Tibial nerve (tissue), 4 donors: ENCODE measurements around the gene IGLL1.
"Not testable (repeated sequence)": the region's sequence is repeated elsewhere in the genome, so short reads cannot be mapped to it uniquely, and the experiment has no call there.

Experiments
- EP300 ChIP-seq, 2 donors: sonication (generic); formaldehyde crosslinking; IDR thresholded peaks; one replicate each; pipeline ENCODE4 v1.6.1; 2017; ENCODE audit warnings: antibody characterized with exemption in 2 of 2, mild to moderate bottlenecking in 1 of 2
- POLR2A ChIP-seq, 2 donors: fragments of 450-650 bp; IDR thresholded peaks; one replicate each; pipeline ENCODE4 v1.6.1; 2017; ENCODE audit warnings: antibody characterized with exemption in 2 of 2, mild to moderate bottlenecking in 2 of 2, moderate library complexity in 2 of 2
- TF ChIP-seq, protein P1 (sequence below), 5 experiments: fragments of 200-600 bp in 3 of 5; fragments of 450-650 bp in 2 of 5; sonication (generic) in 3 of 5; IDR thresholded peaks; one replicate each; pipeline ENCODE4 v1.5.1; 2016 to 2019; ENCODE audit warnings: antibody characterized with exemption in 5 of 5, mild to moderate bottlenecking in 3 of 5, moderate library complexity in 2 of 5

DNA sequence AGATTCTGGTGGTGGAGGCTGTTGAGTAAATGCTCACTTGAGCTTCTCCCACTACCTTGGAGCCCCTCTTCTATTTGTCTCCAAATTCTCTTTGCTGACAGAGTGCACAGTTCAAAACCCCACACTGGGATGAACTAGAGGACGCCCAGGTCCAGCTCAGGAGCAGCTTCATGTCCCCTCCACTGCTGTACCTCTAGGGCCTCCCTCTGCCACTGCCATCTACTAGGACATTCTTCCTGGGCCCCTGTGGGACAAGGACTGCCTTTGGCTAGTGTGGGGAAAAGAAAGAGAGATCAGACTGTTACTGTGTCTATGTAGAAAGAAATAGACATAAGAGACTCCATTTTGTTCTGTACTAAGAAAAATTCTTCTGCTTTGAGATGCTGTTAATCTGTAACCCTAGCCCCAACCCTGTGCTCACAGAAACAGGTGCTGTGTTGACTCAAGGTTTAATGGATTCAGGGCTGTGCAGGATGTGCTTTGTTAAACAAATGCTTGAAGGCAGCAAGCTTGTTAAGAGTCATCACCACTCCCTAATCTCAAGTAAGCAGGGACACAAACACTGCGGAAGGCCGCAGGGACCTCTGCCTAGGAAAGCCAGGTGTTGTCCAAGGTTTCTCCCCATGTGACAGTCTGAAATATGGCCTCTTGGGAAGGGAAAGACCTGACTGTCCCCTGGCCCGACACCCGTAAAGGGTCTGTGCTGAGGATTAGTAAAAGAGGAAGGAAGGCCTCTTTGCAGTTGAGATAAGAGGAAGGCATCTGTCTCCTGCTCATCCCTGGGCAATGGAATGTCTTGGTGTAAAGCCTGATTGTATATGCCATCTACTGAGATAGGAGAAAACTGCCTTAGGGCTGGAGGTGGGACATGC, 44.1 kb downstream of the IGLL1 start:
- TF ChIP-seq, protein P1, sequence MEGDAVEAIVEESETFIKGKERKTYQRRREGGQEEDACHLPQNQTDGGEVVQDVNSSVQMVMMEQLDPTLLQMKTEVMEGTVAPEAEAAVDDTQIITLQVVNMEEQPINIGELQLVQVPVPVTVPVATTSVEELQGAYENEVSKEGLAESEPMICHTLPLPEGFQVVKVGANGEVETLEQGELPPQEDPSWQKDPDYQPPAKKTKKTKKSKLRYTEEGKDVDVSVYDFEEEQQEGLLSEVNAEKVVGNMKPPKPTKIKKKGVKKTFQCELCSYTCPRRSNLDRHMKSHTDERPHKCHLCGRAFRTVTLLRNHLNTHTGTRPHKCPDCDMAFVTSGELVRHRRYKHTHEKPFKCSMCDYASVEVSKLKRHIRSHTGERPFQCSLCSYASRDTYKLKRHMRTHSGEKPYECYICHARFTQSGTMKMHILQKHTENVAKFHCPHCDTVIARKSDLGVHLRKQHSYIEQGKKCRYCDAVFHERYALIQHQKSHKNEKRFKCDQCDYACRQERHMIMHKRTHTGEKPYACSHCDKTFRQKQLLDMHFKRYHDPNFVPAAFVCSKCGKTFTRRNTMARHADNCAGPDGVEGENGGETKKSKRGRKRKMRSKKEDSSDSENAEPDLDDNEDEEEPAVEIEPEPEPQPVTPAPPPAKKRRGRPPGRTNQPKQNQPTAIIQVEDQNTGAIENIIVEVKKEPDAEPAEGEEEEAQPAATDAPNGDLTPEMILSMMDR (IDR thresholded peaks at IDR 0.05) = not testable (repeated sequence)
- TF ChIP-seq POLR2A, EP300 (IDR thresholded peaks at IDR 0.05): not testable (repeated sequence)
